ENCODE results near the gene PPIA. TPM values are rescaled to one million over a fixed set of nuclear protein-coding genes. Genes with fewer than 3 reads are reported as not detected.

PPIA gene
- total RNA-seq, 1 experiment from 2014 or later = 2,409 TPM

GRCh38 chr7:44765579-44766415 is 30.7 kb upstream of the PPIA start:
- H3K27ac ChIP-seq (ENCODE audit: insufficient read length, low read depth, low read length) = no peak overlapping the region
- H3K27me3 Mint-ChIP-seq (ENCODE audit: low read depth) = no peaks in the 10 kb centered on the region

More at GRCh38 chr7:44765579-44766415, 30.7 kb upstream of the PPIA start:
- Histone ChIP-seq H2AFZ (ENCODE audit: low read length) (no peak overlapping the region), H3K23ac (ENCODE audit: insufficient read length, low read depth, low read length) (no peak overlapping the region), H3K23me2 (ENCODE audit: insufficient read length, low read depth, low read length, poor library complexity, severe bottlenecking) (no peaks in the 10 kb centered on the region), H3K4me1 (ENCODE audit: insufficient read depth, low read length) (no peaks in the 10 kb centered on the region), H4K5ac (ENCODE audit: insufficient read length, low read depth, low read length) (no peak overlapping the region), H3K9ac (ENCODE audit: extremely low read depth, insufficient read length, low read length) (no peak overlapping the region), H3T11ph (ENCODE audit: low read length) (no peak overlapping the region), H3K27me3 (ENCODE audit: insufficient read depth, low read length) (no peaks in the 10 kb centered on the region), H2BK12ac (ENCODE audit: insufficient read length, low read depth, low read length) (no peak overlapping the region), H4K91ac (ENCODE audit: insufficient read length, low read depth, low read length) (no peak overlapping the region), H3K4ac (ENCODE audit: low read depth, low read length) (no peak overlapping the region), H3K18ac (ENCODE audit: insufficient read length, low read depth, low read length) (no peak overlapping the region), H4K8ac (replicated peaks; ENCODE audit: insufficient read length, low read depth, low read length) (no peak overlapping the region), H2BK15ac (ENCODE audit: low read depth, low read length) (no peak overlapping the region), H3K14ac (ENCODE audit: insufficient read depth, low read length) (no peak overlapping the region), H3K56ac (ENCODE audit: insufficient read length, low read depth, low read length) (no peak overlapping the region), H2BK120ac (ENCODE audit: low read depth, low read length, poor library complexity, severe bottlenecking) (no peak overlapping the region), H2AK5ac (ENCODE audit: insufficient read length, low read length) (no peak overlapping the region), H2BK5ac (ENCODE audit: insufficient read length, low read length) (no peak overlapping the region), H2BK20ac (ENCODE audit: low read depth, low read length, poor library complexity, severe bottlenecking) (no peak overlapping the region), H3K79me2 (ENCODE audit: insufficient read depth, low read length) (no peaks in the 10 kb centered on the region), H3K4me2 (ENCODE audit: insufficient read depth, insufficient read length, low read length) (no peak overlapping the region), H4K20me1 (ENCODE audit: control insufficient read depth, insufficient read depth, insufficient read length) (no peaks in the 10 kb centered on the region), H3K9me3 (ENCODE audit: control insufficient read depth, low read depth, low read length) (no peaks in the 10 kb centered on the region), H3K79me1 (ENCODE audit: insufficient read depth, low read depth, low read length, poor library complexity, severe bottlenecking) (no peaks in the 10 kb centered on the region)
- no peak for TF ChIP-seq CTCF (conservative IDR thresholded peaks at IDR 0.05)
- H3K36me3 Mint-ChIP-seq (ENCODE audit: insufficient read depth in 1 of 3, low read depth in 3 of 3) = peaks cover 40 to 79% (median 76%) of the 10 kb centered on the region in 3 experiments; a peak in 6 of 7 replicates
- no peak overlapping the region for H3K4me3 Mint-ChIP-seq
- H3K9me3 Mint-ChIP-seq = peaks cover 0 to 4% of the 10 kb centered on the region in 2 experiments; a peak in 1 of 5 replicates
- WGBS (ENCODE audit: extremely low coverage, insufficient read length, low lambda C conversion rate) = no CpG with 5 or more reads among the region's 17 CpGs
- H3K4me1 Mint-ChIP-seq = peaks cover 11 to 19% of the 10 kb centered on the region in 2 experiments
- no peak for DNase-seq
- H3K27ac Mint-ChIP-seq = no peak overlapping the region

Data from H9 (cell line).